Measurements from ENCODE around the gene REL. TPM values are rescaled to one million over a fixed set of nuclear protein-coding genes. Genes with fewer than 3 reads are reported as not detected.

REL gene
- total and polyA plus RNA-seq, 2 of the 13 experiments (the other 11 are each of a cell fraction or from before 2014, with no cell fraction given) = 3.7 to 7.0 TPM

DNA sequence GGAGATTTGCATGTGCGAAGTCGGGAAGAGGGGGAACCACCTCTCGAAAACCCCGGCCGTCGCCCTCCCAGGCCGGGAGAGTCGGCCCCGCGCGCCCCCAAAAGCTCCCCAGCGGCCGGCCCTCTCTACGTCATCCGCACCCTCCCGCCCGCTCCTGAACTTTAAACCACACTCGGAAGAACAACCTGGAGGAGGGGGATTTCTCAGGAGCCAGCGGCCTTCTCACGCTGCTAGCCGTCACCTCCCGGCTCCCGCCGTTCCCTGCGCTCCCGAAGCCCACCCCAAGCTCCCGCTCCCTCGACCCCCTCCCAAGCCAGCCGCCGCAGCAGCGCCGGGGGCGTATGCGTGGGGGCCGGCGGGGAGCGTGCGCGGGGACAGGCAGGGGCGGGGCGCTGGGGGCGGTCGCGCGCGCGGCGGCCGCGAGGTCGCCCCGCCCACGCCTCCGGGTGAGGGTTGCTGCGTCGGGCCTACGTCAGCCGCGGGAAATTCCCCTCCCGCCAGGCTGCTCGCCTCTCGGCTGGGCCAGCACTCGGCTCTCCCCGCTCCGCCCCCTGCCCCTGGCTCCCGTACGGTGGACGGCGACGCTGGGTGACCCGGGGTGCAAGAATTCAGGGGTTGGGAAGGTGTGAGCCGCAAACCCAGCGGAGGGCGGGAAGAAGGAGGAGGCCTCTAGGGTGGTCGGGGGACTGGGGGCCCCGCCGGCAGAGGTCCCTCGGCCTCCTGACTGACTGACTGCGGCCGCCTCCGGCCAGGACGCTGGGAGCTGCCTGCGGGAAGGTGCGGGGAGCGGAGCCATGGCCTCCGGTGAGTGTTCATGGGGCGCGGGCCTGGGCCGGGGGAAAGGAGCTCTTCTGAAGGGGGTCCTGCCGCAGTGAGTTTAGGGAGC is at the start of gene REL (continued):
- TF ChIP-seq, protein P1, sequence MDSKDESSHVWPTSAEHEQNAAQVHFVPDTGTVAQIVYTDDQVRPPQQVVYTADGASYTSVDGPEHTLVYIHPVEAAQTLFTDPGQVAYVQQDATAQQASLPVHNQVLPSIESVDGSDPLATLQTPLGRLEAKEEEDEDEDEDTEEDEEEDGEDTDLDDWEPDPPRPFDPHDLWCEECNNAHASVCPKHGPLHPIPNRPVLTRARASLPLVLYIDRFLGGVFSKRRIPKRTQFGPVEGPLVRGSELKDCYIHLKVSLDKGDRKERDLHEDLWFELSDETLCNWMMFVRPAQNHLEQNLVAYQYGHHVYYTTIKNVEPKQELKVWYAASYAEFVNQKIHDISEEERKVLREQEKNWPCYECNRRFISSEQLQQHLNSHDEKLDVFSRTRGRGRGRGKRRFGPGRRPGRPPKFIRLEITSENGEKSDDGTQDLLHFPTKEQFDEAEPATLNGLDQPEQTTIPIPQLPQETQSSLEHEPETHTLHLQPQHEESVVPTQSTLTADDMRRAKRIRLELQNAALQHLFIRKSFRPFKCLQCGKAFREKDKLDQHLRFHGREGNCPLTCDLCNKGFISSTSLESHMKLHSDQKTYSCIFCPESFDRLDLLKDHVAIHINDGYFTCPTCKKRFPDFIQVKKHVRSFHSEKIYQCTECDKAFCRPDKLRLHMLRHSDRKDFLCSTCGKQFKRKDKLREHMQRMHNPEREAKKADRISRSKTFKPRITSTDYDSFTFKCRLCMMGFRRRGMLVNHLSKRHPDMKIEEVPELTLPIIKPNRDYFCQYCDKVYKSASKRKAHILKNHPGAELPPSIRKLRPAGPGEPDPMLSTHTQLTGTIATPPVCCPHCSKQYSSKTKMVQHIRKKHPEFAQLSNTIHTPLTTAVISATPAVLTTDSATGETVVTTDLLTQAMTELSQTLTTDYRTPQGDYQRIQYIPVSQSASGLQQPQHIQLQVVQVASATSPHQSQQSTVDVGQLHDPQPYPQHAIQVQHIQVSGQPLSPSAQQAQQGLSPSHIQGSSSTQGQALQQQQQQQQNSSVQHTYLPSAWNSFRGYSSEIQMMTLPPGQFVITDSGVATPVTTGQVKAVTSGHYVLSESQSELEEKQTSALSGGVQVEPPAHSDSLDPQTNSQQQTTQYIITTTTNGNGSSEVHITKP (CRISPR knock-in tag; IDR thresholded peaks at IDR 0.05; ENCODE audit: low read depth) = 0 out of 2 replicates have a peak, but pooled peaks have one; percentile 17
- peak; percentile 50; the same call in 1 of the 2 replicates for TF ChIP-seq ZNF329 (CRISPR knock-in tag; IDR thresholded peaks at IDR 0.05; ENCODE audit: low read depth)
- TF ChIP-seq, protein P2, sequence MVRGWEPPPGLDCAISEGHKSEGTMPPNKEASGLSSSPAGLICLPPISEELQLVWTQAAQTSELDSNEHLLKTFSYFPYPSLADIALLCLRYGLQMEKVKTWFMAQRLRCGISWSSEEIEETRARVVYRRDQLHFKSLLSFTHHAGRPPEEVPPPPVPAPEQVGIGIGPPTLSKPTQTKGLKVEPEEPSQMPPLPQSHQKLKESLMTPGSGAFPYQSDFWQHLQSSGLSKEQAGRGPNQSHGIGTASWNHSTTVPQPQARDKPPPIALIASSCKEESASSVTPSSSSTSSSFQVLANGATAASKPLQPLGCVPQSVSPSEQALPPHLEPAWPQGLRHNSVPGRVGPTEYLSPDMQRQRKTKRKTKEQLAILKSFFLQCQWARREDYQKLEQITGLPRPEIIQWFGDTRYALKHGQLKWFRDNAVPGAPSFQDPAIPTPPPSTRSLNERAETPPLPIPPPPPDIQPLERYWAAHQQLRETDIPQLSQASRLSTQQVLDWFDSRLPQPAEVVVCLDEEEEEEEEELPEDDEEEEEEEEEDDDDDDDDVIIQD (CRISPR knock-in tag; IDR thresholded peaks at IDR 0.05; ENCODE audit: low read depth) = peak; percentile 83
- no peak for TF ChIP-seq ZNF737 (CRISPR knock-in tag; IDR thresholded peaks at IDR 0.05; ENCODE audit: borderline replicate concordance)
- TF ChIP-seq, protein P3, sequence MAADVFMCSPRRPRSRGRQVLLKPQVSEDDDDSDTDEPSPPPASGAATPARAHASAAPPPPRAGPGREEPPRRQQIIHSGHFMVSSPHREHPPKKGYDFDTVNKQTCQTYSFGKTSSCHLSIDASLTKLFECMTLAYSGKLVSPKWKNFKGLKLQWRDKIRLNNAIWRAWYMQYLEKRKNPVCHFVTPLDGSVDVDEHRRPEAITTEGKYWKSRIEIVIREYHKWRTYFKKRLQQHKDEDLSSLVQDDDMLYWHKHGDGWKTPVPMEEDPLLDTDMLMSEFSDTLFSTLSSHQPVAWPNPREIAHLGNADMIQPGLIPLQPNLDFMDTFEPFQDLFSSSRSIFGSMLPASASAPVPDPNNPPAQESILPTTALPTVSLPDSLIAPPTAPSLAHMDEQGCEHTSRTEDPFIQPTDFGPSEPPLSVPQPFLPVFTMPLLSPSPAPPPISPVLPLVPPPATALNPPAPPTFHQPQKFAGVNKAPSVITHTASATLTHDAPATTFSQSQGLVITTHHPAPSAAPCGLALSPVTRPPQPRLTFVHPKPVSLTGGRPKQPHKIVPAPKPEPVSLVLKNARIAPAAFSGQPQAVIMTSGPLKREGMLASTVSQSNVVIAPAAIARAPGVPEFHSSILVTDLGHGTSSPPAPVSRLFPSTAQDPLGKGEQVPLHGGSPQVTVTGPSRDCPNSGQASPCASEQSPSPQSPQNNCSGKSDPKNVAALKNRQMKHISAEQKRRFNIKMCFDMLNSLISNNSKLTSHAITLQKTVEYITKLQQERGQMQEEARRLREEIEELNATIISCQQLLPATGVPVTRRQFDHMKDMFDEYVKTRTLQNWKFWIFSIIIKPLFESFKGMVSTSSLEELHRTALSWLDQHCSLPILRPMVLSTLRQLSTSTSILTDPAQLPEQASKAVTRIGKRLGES (CRISPR knock-in tag; IDR thresholded peaks at IDR 0.05; ENCODE audit: borderline replicate concordance) = peak; percentile 31; the same call in 1 of the 2 replicates
- peak; percentile 61; the same call in 1 of the 2 replicates for TF ChIP-seq SNAPC2 (CRISPR knock-in tag; IDR thresholded peaks at IDR 0.05)
- TF ChIP-seq PCBP1 (IDR thresholded peaks at IDR 0.05; ENCODE audit: borderline replicate concordance, low read depth, low read length) = peak; percentile 63; the same call in 1 of the 2 replicates
- peak; percentile 62; the same call in 1 of the 2 replicates for TF ChIP-seq NCOR1 (IDR thresholded peaks at IDR 0.05; ENCODE audit: borderline replicate concordance, low read length)
- TF ChIP-seq ZFP1 (CRISPR knock-in tag; IDR thresholded peaks at IDR 0.05) = peak; percentile 25; the same call in 1 of the 2 replicates
- peak; percentile 90 for TF ChIP-seq TAF1 (CRISPR knock-in tag; IDR thresholded peaks at IDR 0.05)
- TF ChIP-seq, protein P4, sequence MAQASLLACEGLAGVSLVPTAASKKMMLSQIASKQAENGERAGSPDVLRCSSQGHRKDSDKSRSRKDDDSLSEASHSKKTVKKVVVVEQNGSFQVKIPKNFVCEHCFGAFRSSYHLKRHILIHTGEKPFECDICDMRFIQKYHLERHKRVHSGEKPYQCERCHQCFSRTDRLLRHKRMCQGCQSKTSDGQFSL (CRISPR knock-in tag; IDR thresholded peaks at IDR 0.05) = peak; percentile 71; the same call in 1 of the 2 replicates
- TF ChIP-seq CENPT (CRISPR knock-in tag; IDR thresholded peaks at IDR 0.05; ENCODE audit: low read depth) = peak; percentile 91; the same call in 1 of the 2 replicates
- peak; percentile 80 for TF ChIP-seq ZSCAN12 (CRISPR knock-in tag; IDR thresholded peaks at IDR 0.05)
- no peak for TF ChIP-seq SNRNP70 (IDR thresholded peaks at IDR 0.05; ENCODE audit: low read depth, low read length)
- peak; percentile 93 for TF ChIP-seq TMF1 (CRISPR knock-in tag; IDR thresholded peaks at IDR 0.05; ENCODE audit: low read depth)
- TF ChIP-seq, protein P5, sequence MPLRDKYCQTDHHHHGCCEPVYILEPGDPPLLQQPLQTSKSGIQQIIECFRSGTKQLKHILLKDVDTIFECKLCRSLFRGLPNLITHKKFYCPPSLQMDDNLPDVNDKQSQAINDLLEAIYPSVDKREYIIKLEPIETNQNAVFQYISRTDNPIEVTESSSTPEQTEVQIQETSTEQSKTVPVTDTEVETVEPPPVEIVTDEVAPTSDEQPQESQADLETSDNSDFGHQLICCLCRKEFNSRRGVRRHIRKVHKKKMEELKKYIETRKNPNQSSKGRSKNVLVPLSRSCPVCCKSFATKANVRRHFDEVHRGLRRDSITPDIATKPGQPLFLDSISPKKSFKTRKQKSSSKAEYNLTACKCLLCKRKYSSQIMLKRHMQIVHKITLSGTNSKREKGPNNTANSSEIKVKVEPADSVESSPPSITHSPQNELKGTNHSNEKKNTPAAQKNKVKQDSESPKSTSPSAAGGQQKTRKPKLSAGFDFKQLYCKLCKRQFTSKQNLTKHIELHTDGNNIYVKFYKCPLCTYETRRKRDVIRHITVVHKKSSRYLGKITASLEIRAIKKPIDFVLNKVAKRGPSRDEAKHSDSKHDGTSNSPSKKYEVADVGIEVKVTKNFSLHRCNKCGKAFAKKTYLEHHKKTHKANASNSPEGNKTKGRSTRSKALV (CRISPR knock-in tag; IDR thresholded peaks at IDR 0.05) = peak; percentile 93
- 0 out of 2 replicates have a peak, but pooled peaks have one; percentile 58 for TF ChIP-seq GZF1 (CRISPR knock-in tag; IDR thresholded peaks at IDR 0.05)
